HepG2 (cell line): ENCODE data around the gene CISD1. TPM values are rescaled to one million over a fixed set of nuclear protein-coding genes. Genes with fewer than 3 reads are reported as not detected.

Experiments
- ATAD3A ChIP-seq: sonication (generic); formaldehyde crosslinking; IDR thresholded peaks from 2 replicates; pipeline ENCODE4 v1.4.0; 2020; ENCODE audit warnings: missing genetic modification reagents
- BORCS8-MEF2B ChIP-seq: sonication (generic); formaldehyde crosslinking; IDR thresholded peaks from 2 replicates; pipeline ENCODE4 v1.8.0; 2022; ENCODE audit warnings: mild to moderate bottlenecking, missing genetic modification reagents
- CEBPB ChIP-seq: IDR thresholded peaks from 2 replicates; pipeline ENCODE4 v1.6.1; 2011; ENCODE audit warnings: low read depth, low read length, improper control_type of control experiment, borderline replicate concordance
- CSRNP1 ChIP-seq: sonication (generic); formaldehyde crosslinking; IDR thresholded peaks from 2 replicates; pipeline ENCODE4 v1.8.1; 2023; ENCODE audit warnings: mild to moderate bottlenecking, missing genetic modification reagents
- FOXK1 ChIP-seq: sonication (generic); formaldehyde crosslinking; IDR thresholded peaks from 2 replicates; pipeline ENCODE4 v1.4.0; 2020; ENCODE audit warnings: low read depth, missing genetic modification reagents, borderline replicate concordance
- KAT2B ChIP-seq: fragments of 150-350 bp; IDR thresholded peaks from 2 replicates; pipeline ENCODE4 v1.6.1; 2014; ENCODE audit warnings: low read depth, low read length, borderline replicate concordance
- NFKBIZ ChIP-seq: IDR thresholded peaks from 2 replicates; pipeline ENCODE4 v1.6.1; 2018; ENCODE audit warnings: missing genetic modification reagents, missing compliant biosample characterization
- RAD21 ChIP-seq: fragments of 450-650 bp; formaldehyde crosslinking; IDR thresholded peaks from 2 replicates; pipeline ENCODE4 v1.5.0; 2020; ENCODE audit warnings: mild to moderate bottlenecking
- SNAPC5 ChIP-seq: sonication (generic); formaldehyde crosslinking; IDR thresholded peaks from 2 replicates; pipeline ENCODE4 v1.8.1; 2023; ENCODE audit warnings: mild to moderate bottlenecking, missing genetic modification reagents, borderline replicate concordance
- STAT6 ChIP-seq: sonication (generic); formaldehyde crosslinking; IDR thresholded peaks from 2 replicates; pipeline ENCODE4 v1.4.0; 2020; ENCODE audit warnings: missing genetic modification reagents, mild to moderate bottlenecking, borderline replicate concordance
- YEATS4 ChIP-seq: sonication (generic); formaldehyde crosslinking; IDR thresholded peaks from 2 replicates; pipeline ENCODE4 v1.4.0; 2020; ENCODE audit warnings: missing genetic modification reagents, borderline replicate concordance
- ZNF333 ChIP-seq: sonication (generic); formaldehyde crosslinking; IDR thresholded peaks from 2 replicates; pipeline ENCODE4 v1.4.0; 2020; ENCODE audit warnings: mild to moderate bottlenecking, missing genetic modification reagents, borderline replicate concordance
- ZNF510 ChIP-seq: sonication (generic); formaldehyde crosslinking; IDR thresholded peaks from 2 replicates; pipeline ENCODE4 v1.4.0; 2020; ENCODE audit warnings: low read depth, mild to moderate bottlenecking, missing genetic modification reagents
- ZNF639 ChIP-seq: conservative IDR thresholded peaks from 2 replicates; pipeline ENCODE4 v1.6.1; 2018; ENCODE audit warnings: missing genetic modification reagents
- ZNF710 ChIP-seq: sonication (generic); formaldehyde crosslinking; IDR thresholded peaks from 2 replicates; pipeline ENCODE4 v1.5.0; 2020; ENCODE audit warnings: mild to moderate bottlenecking, missing genetic modification reagents, borderline replicate concordance
- ZNF746 ChIP-seq: sonication (generic); formaldehyde crosslinking; IDR thresholded peaks from 2 replicates; pipeline ENCODE4 v1.8.0; 2022; ENCODE audit warnings: mild to moderate bottlenecking, missing genetic modification reagents
- ZNF749 ChIP-seq: sonication (generic); formaldehyde crosslinking; IDR thresholded peaks from 2 replicates; pipeline ENCODE4 v1.8.0; 2022; ENCODE audit warnings: mild to moderate bottlenecking, missing genetic modification reagents, moderate library complexity, borderline replicate concordance
- polyA plus RNA-seq, 8 experiments: library from polyadenylated mRNA; depleted of rRNA in 3 of 8; stranded (reverse) in 7 of 8; unstranded in 1 of 8; fragments of >200 nt; fragmentation: Illumina TruSeq in 4 of 8; extraction: Trizol in 4 of 8; gene quantifications; 2 replicates each; pipeline versions ENCODE4 v1.2.1 to v1.2.3, GENCODE V29; 2011 to 2016; ENCODE audit warnings: low read depth in 4 of 8, missing spikeins in 1 of 8, mixed read lengths in 1 of 8; ENCODE audit not compliant: insufficient read depth in 1 of 8
- total RNA-seq, 5 experiments: library from RNA; depleted of rRNA; stranded (reverse); fragments of >200 nt; fragmentation: Illumina TruSeq; extraction: Trizol; gene quantifications; 2 replicates each; pipeline ENCODE4 v1.2.3, GENCODE V29; 2016; ENCODE audit warnings: low read depth in 1 of 5

The CISD1 gene
- total and polyA plus RNA-seq, 2 of the 13 experiments (the other 11 are each of a cell fraction or from before 2014, with no cell fraction given), result 63.4 to 78.9 TPM

- no peak; the same call in 1 of the 2 replicates for TF ChIP-seq STAT6 (CRISPR knock-in tag)
- peak; percentile 90 for TF ChIP-seq YEATS4 (CRISPR knock-in tag)
- peak; percentile 92 for TF ChIP-seq ZNF639
- peak; percentile 97 for TF ChIP-seq CSRNP1 (CRISPR knock-in tag)
- peak; percentile 95 for TF ChIP-seq ZNF749 (CRISPR knock-in tag)
- TF ChIP-seq FOXK1 (CRISPR knock-in tag), result peak; percentile 74; the same call in 1 of the 2 replicates
- peak; percentile 96 for TF ChIP-seq SNAPC5 (CRISPR knock-in tag)
- TF ChIP-seq ZNF746 (CRISPR knock-in tag), result no peak; the same call in 1 of the 2 replicates
- no peak for TF ChIP-seq ATAD3A (CRISPR knock-in tag)
- TF ChIP-seq ZNF333 (CRISPR knock-in tag), result no peak; the same call in 1 of the 2 replicates
- no peak for TF ChIP-seq KAT2B
- TF ChIP-seq NFKBIZ, result peak; percentile 90; the same call in 1 of the 2 replicates
- peak; percentile 42; the same call in 1 of the 2 replicates for TF ChIP-seq ZNF710
- TF ChIP-seq RAD21 (CRISPR knock-in tag), result no peak
- peak; percentile 99 for TF ChIP-seq BORCS8-MEF2B (CRISPR knock-in tag)
- TF ChIP-seq CEBPB, result peak; percentile 98
- peak; percentile 64; the same call in 1 of the 2 replicates for TF ChIP-seq ZNF510 (CRISPR knock-in tag)
Measured at GRCh38 chr10:58268946-58269781, at the start of gene CISD1 (continued).
